HepG2 (cell line): ENCODE measurements around the gene RNU11. TPM values are rescaled to one million over a fixed set of nuclear protein-coding genes. Genes with fewer than 3 reads are reported as not detected.

Source experiments
- GLMP ChIP-seq: sonication (generic); formaldehyde crosslinking; IDR thresholded peaks from 2 replicates; pipeline ENCODE4 v1.9.0; 2021; ENCODE audit warnings: missing genetic modification reagents, mild to moderate bottlenecking, borderline replicate concordance
- GPN1 ChIP-seq: sonication (generic); formaldehyde crosslinking; IDR thresholded peaks from 2 replicates; pipeline ENCODE4 v1.5.1; 2020; ENCODE audit warnings: missing genetic modification reagents, borderline replicate concordance
- HDAC2 ChIP-seq: sonication (generic); formaldehyde crosslinking; IDR thresholded peaks from 2 replicates; pipeline ENCODE4 v1.4.0; 2020; ENCODE audit warnings: missing genetic modification reagents
- MEIS1 ChIP-seq: sonication (generic); formaldehyde crosslinking; IDR thresholded peaks from 2 replicates; pipeline ENCODE4 v1.9.0; 2021; ENCODE audit warnings: mild to moderate bottlenecking, missing genetic modification reagents, moderate library complexity, borderline replicate concordance
- NFAT5 ChIP-seq: sonication (generic); formaldehyde crosslinking; IDR thresholded peaks from 2 replicates; pipeline ENCODE4 v1.4.0; 2020; ENCODE audit warnings: missing genetic modification reagents
- RBM39 ChIP-seq: fragments of 200-400 bp; formaldehyde crosslinking; IDR thresholded peaks from one replicate; pipeline ENCODE4 v1.6.1; 2018; ENCODE audit warnings: antibody characterized with exemption, mild to moderate bottlenecking, low read depth, low read length; ENCODE audit not compliant: poor library complexity, severe bottlenecking
- RFX5 ChIP-seq: IDR thresholded peaks from 2 replicates; pipeline ENCODE4 v1.6.1; 2011; ENCODE audit warnings: low read depth, low read length, improper control_type of control experiment
- SRSF1 ChIP-seq: fragments of 200-400 bp; formaldehyde crosslinking; optimal IDR thresholded peaks from 2 replicates; pipeline ENCODE3; 2017; ENCODE audit warnings: mild to moderate bottlenecking, low read depth, low read length, moderate library complexity
- TARDBP ChIP-seq: sonication (generic); formaldehyde crosslinking; IDR thresholded peaks from 2 replicates; pipeline ENCODE4 v1.8.0; 2022; ENCODE audit warnings: mild to moderate bottlenecking, missing genetic modification reagents
- TGIF2 ChIP-seq: IDR thresholded peaks from 2 replicates; pipeline ENCODE4 v1.6.1; 2016; ENCODE audit warnings: control low read depth, missing compliant biosample characterization
- UBTF ChIP-seq: sonication (generic); formaldehyde crosslinking; IDR thresholded peaks from 2 replicates; pipeline ENCODE4 v1.4.0; 2020; ENCODE audit warnings: mild to moderate bottlenecking, missing genetic modification reagents
- YY1 ChIP-seq: IDR thresholded peaks from 2 replicates; pipeline ENCODE4 v1.6.1; 2011; ENCODE audit warnings: low read length, low read depth, moderate library complexity, mild to moderate bottlenecking; ENCODE audit not compliant: insufficient read depth, insufficient replicate concordance
- ZBTB38 ChIP-seq: sonication (generic); formaldehyde crosslinking; IDR thresholded peaks from 2 replicates; pipeline ENCODE4 v1.5.1; 2020; ENCODE audit warnings: mild to moderate bottlenecking, missing genetic modification reagents
- ZNF143 ChIP-seq: sonication (generic); formaldehyde crosslinking; IDR thresholded peaks from 2 replicates; pipeline ENCODE4 v1.4.0; 2020; ENCODE audit warnings: missing genetic modification reagents
- ZNF333 ChIP-seq: sonication (generic); formaldehyde crosslinking; IDR thresholded peaks from 2 replicates; pipeline ENCODE4 v1.4.0; 2020; ENCODE audit warnings: mild to moderate bottlenecking, missing genetic modification reagents, borderline replicate concordance
- ZNF710 ChIP-seq: sonication (generic); formaldehyde crosslinking; IDR thresholded peaks from 2 replicates; pipeline ENCODE4 v1.5.0; 2020; ENCODE audit warnings: mild to moderate bottlenecking, missing genetic modification reagents, borderline replicate concordance
- ZSCAN25 ChIP-seq: sonication (generic); formaldehyde crosslinking; IDR thresholded peaks from 2 replicates; pipeline ENCODE4 v1.8.0; 2022; ENCODE audit warnings: mild to moderate bottlenecking, missing genetic modification reagents
- polyA plus RNA-seq, 8 experiments: library from polyadenylated mRNA; depleted of rRNA in 3 of 8; stranded (reverse) in 7 of 8; unstranded in 1 of 8; fragments of >200 nt; fragmentation: Illumina TruSeq in 4 of 8; extraction: Trizol in 4 of 8; gene quantifications; 2 replicates each; pipeline versions ENCODE4 v1.2.1 to v1.2.3, GENCODE V29; 2011 to 2016; ENCODE audit warnings: low read depth in 4 of 8, missing spikeins in 1 of 8, mixed read lengths in 1 of 8; ENCODE audit not compliant: insufficient read depth in 1 of 8
- total RNA-seq, 5 experiments: library from RNA; depleted of rRNA; stranded (reverse); fragments of >200 nt; fragmentation: Illumina TruSeq; extraction: Trizol; gene quantifications; 2 replicates each; pipeline ENCODE4 v1.2.3, GENCODE V29; 2016; ENCODE audit warnings: low read depth in 1 of 5

The RNU11 gene
- total and polyA plus RNA-seq, 2 of the 13 experiments (the other 11 are each of a cell fraction or from before 2014, with no cell fraction given): not detected

- TF ChIP-seq UBTF (CRISPR knock-in tag) (peak; percentile 86), ZNF710 (CRISPR knock-in tag) (no peak), ZSCAN25 (CRISPR knock-in tag) (no peak; the same call in 1 of the 2 replicates), RBM39 (peak; percentile 67), YY1 (peak; percentile 71), ZNF333 (CRISPR knock-in tag) (no peak), TGIF2 (no peak; the same call in 1 of the 2 replicates), NFAT5 (0 out of 2 replicates have a peak, but pooled peaks have one; percentile 43), SRSF1 (no peak), HDAC2 (peak; percentile 86), GPN1 (peak; percentile 58; the same call in 1 of the 2 replicates), MEIS1 (CRISPR knock-in tag) (no peak), ZBTB38 (peak; percentile 63), TARDBP (CRISPR knock-in tag) (peak; percentile 73; the same call in 1 of the 2 replicates), GLMP (no peak), ZNF143 (CRISPR knock-in tag) (peak; percentile 72; the same call in 1 of the 2 replicates), RFX5 (0 out of 2 replicates have a peak, but pooled peaks have one; percentile 20)
These were observed 5.4 kb upstream of the RNU11 start, which contains the start of gene TAF12 (continued) for GRCh38 chr1:28642847-28643635.
